ENCODE data around the gene TRIM37. TPM values are rescaled to one million over a fixed set of nuclear protein-coding genes. Genes with fewer than 3 reads are reported as not detected.

Gene TRIM37
- 19.3 TPM for total RNA-seq
- long read RNA-seq, full-length matches to known transcripts: 8 of 23 reads
- long read RNA-seq, partial matches to known transcripts: 4 of 23 reads
- long read RNA-seq, other reads (novel, unspliced or antisense): 11 of 23 reads

DNA sequence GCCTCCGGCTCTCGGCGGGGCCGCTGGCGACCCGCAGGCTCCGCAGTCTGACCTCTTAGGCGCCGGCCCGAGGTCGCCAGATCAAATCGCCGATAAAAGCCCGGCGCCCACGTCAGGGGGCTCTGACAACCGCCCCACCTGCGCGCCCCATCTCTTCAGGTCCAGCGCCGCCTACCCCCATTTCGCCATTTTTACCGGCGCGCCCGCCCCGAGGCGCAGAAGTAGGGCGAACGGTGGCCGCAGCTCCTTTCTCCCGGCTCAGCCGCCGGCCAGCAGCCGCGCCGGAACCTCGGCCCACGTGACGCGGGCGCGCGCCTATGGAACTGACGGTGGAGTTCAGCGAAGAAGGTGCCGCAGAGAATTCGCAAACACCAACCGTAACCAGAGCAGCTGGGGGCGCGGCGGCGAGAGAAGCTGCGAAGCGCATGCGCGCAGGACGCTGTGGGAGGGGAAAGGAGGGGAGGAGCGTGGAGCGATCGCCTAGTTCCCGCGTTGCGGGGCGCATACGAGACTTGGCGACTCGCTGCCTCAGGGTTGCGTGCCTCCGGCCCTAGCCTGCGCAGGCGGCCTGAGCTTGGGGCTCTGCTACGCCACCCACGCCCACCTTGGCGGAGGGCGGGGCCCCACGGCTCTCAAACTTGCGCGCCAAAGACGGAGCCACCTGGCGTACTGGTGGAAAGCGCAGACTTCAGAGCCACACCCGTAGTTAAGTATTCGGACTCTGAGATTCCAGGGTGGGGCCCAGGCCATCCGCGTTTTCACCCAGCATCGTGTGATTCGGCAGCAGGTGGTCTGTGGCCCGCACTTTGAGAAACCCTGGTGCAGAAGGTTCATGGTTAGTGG, at the start of gene TRIM37:
TSS of gene TRIM37 (minus strand) at position 418 of the 843 bp plus-strand sequence. CDS start 419 bp downstream, outside the sequence.
- peak; percentile 99 for DNase-seq
- no peaks in the 10 kb centered on the region for H3K9me3 ChIP-seq
- peak within 1 kb of the TSS; percentile 99 for H3K4me3 ChIP-seq
- H3K4me1 ChIP-seq: peaks cover 28% of the 10 kb centered on the region
- no peaks in the 10 kb centered on the region for H3K27me3 ChIP-seq (ENCODE audit: low read depth)
- peaks cover 20% of the 10 kb centered on the region for H3K36me3 ChIP-seq
- no peak for TF ChIP-seq CTCF (IDR thresholded peaks at IDR 0.05)
- peak within 1 kb of the TSS; percentile 96 for H3K27ac ChIP-seq
- intact Hi-C loops (cut with DNase I): no loop called here
- peak; percentile 99 for ATAC-seq

GRCh38 chr17:59155439-59156177, 48.9 kb upstream of the TRIM37 start, which contains the start of gene PRR11:
Gene PRR11, plus strand, starts transcription at chr17:59155746. Its CDS starts 14,007 bp downstream, at chr17:59169753.
- H3K9me3 ChIP-seq: no peaks in the 10 kb centered on the region
- intact Hi-C loops (cut with DNase I): no loop called here
- no peak for TF ChIP-seq CTCF (IDR thresholded peaks at IDR 0.05)
- ATAC-seq (peak; percentile 96), DNase-seq (peak; percentile 95)
- peaks cover 26% of the 10 kb centered on the region for H3K4me1 ChIP-seq
- H3K4me3 ChIP-seq: peak within 1 kb of the TSS; percentile 84
- H3K36me3 ChIP-seq: no peaks in the 10 kb centered on the region
- no peaks in the 10 kb centered on the region for H3K27me3 ChIP-seq (ENCODE audit: low read depth)
- H3K27ac ChIP-seq: peak within 1 kb of the TSS; percentile 82

DNA sequence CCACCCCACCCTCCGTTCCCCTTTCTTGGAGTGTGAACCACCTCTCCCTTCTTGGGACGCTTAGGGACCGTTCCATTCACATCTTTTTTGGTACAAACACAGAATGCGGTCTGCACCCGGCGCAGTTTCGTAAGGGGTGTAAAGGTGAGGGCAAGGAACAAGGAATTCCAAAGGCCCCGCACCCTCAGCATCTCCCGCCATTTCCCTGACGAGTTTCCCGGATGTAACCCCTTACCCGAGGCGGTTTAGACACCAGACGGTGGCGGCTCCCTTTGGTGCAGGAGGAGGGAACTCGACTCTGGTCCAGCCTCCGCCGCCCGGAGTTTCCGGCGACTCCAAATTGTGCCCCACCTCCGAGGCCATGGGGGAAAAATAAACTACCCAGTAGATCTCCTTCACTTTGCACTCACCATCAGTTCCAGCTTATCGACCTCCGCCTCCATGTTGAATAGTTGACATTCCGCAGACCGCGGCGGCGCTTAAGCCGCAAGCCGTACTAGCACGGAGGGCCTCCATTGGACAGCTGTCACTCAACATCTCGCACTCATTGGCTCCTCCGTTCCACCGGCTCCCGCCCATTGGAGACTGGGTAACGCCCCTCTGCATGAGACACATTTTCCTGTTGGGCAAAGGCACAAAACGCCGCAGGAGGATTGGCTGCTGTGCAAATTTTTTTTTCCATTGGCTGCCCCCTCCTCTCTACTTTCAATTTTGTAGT, 48.2 kb upstream of the TRIM37 start, which contains the start of gene SKA2:
TSS of gene SKA2 (minus strand) at position 466 of the 718 bp plus-strand sequence. CDS start at position 443, 23 bp downstream.
- Histone ChIP-seq H3K4me1 (peaks cover 26% of the 10 kb centered on the region), H3K9me3 (no peaks in the 10 kb centered on the region), H3K36me3 (no peaks in the 10 kb centered on the region), H3K27me3 (ENCODE audit: low read depth) (no peaks in the 10 kb centered on the region), H3K27ac (peak within 1 kb of the TSS; percentile 82), H3K4me3 (peak within 1 kb of the TSS; percentile 84)
- intact Hi-C loops (cut with DNase I): no loop called here
- ATAC-seq (peak; percentile 98), DNase-seq (peak; percentile 96)
- no peak for TF ChIP-seq CTCF (IDR thresholded peaks at IDR 0.05)

DNA sequence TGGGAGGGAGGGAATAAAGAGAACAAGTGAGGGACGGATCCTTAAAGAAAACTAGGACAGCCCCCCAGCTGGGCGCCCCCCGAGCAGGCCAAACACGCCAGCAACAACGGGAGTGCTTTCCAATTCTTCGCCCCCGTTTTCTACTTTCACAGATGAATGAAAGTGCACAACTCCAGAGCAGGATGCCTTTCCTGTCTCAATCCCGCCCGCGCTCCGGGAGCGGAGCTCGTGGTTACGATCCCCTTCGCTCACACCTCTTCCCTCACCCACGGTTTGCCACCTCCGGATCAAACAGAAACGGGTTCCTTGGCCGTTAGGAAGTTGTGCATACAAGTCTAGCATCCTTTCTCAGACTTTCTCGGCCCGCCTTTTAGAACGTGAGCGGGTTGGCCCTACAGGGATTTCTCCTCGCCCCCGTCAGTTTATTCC, 47.6 kb upstream of the TRIM37 start:
- Histone ChIP-seq H3K4me1 (peaks cover 26% of the 10 kb centered on the region), H3K9me3 (no peaks in the 10 kb centered on the region), H3K36me3 (no peaks in the 10 kb centered on the region), H3K27ac (peak overlapping the region; percentile 82), H3K4me3 (peak overlapping the region; percentile 84), H3K27me3 (ENCODE audit: low read depth) (no peaks in the 10 kb centered on the region)
- intact Hi-C loops (cut with DNase I): no loop called here
- TF ChIP-seq CTCF (IDR thresholded peaks at IDR 0.05): no peak
- DNase-seq (peak; percentile 53), ATAC-seq (peak in 1 of 2 donors; percentile 25)

DNA sequence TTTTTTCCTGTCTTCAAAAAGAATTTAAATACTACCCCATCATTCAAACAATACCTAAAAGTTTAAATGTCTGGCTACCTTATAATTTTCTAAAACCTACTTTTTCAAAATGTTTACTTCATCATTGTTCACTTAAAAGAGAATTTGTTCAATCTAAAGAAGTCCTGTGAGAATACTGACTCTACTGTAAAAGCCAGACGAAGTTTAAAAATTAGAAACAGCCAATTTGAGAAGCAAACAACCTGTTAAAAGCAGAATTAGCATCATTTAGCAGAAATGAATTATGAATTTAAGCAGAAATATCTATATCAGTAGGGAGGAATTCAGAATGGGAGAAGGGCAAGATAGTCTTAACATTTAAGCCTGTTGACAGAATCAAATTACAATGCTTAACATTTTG, 46.2 kb upstream of the TRIM37 start:
- Histone ChIP-seq H3K27ac (no peak overlapping the region), H3K9me3 (no peaks in the 10 kb centered on the region), H3K4me3 (no peak overlapping the region), H3K27me3 (ENCODE audit: low read depth) (no peaks in the 10 kb centered on the region), H3K4me1 (peaks cover 26% of the 10 kb centered on the region), H3K36me3 (no peaks in the 10 kb centered on the region)
- intact Hi-C loops (cut with DNase I): no loop called here
- ATAC-seq (no peak), DNase-seq (no peak)
- TF ChIP-seq CTCF (IDR thresholded peaks at IDR 0.05): no peak

All from lower lobe of right lung (tissue), 2 donors.